DND-41 (cell line): ENCODE data around the gene RASGRP2.

Source experiments
- ATAC-seq: fragments of 200-7000 bp; cut with Tn5 transposase; 3 replicates; pipeline ENCODE4 v1.9.1; 2021; ENCODE audit warnings: low read depth; ENCODE audit not compliant: insufficient read depth
- DNase-seq: peaks from one replicate; pipeline ENCODE4 v3.0.0-alpha.2; 2020
- H2AFZ ChIP-seq: 2 replicates; pipeline ENCODE4 v1.6.0; 2012; ENCODE audit warnings: low read depth, low read length
- H3K27ac ChIP-seq: 2 replicates; pipeline ENCODE4 v1.5.1; 2012; ENCODE audit warnings: low read length, inconsistent platforms
- H3K27me3 ChIP-seq: fragments of 200-600 bp; sonication (generic); 2 replicates; pipeline ENCODE4 v1.6.0; 2012; ENCODE audit warnings: low read length, mild to moderate bottlenecking, inconsistent platforms; ENCODE audit not compliant: insufficient read depth, poor library complexity
- H3K36me3 ChIP-seq: 2 replicates; pipeline ENCODE4 v1.5.1; 2012; ENCODE audit warnings: low read length, inconsistent platforms; ENCODE audit not compliant: insufficient read depth
- H3K4me1 ChIP-seq: 2 replicates; pipeline ENCODE4 v1.5.1; 2012; ENCODE audit warnings: mild to moderate bottlenecking, low read length; ENCODE audit not compliant: insufficient read depth
- H3K4me2 ChIP-seq: 2 replicates; pipeline ENCODE4 v1.6.0; 2012; ENCODE audit warnings: mild to moderate bottlenecking, moderate library complexity, low read length, inconsistent platforms; ENCODE audit not compliant: insufficient read depth
- H3K4me3 ChIP-seq, 2 experiments: fragments of 200-600 bp in 1 of 2; shearing (Covaris generic) in 1 of 2; 2 replicates each; pipeline ENCODE4 v1.5.1; 2012 to 2016; ENCODE audit warnings: inconsistent platforms in 2 of 2, low read length in 2 of 2, mild to moderate bottlenecking in 2 of 2, low read depth in 1 of 2, moderate library complexity in 1 of 2
- H3K79me2 ChIP-seq: 2 replicates; pipeline ENCODE4 v1.6.0; 2012; ENCODE audit warnings: low read length, inconsistent platforms; ENCODE audit not compliant: insufficient read depth
- H3K9ac ChIP-seq: 2 replicates; pipeline ENCODE4 v1.6.0; 2012; ENCODE audit warnings: low read depth, mild to moderate bottlenecking, inconsistent platforms, low read length, moderate library complexity
- H3K9me3 ChIP-seq: 2 replicates; pipeline ENCODE4 v1.5.1; 2012; ENCODE audit warnings: low read length, moderate library complexity, mild to moderate bottlenecking, inconsistent platforms; ENCODE audit not compliant: insufficient read depth, severe bottlenecking
- H4K20me1 ChIP-seq: 2 replicates; pipeline ENCODE4 v1.6.0; 2012; ENCODE audit warnings: low read length; ENCODE audit not compliant: insufficient read depth
- CTCF ChIP-seq: IDR thresholded peaks from 2 replicates; pipeline ENCODE4 v1.5.1; 2012; ENCODE audit warnings: borderline replicate concordance, low read length, moderate library complexity, mild to moderate bottlenecking; ENCODE audit not compliant: poor library complexity, severe bottlenecking; ENCODE audit errors: extremely low read depth
- EZH2 ChIP-seq: IDR thresholded peaks from 3 replicates; pipeline ENCODE4 v1.6.1; 2012; ENCODE audit warnings: borderline replicate concordance, low read depth, mild to moderate bottlenecking, moderate library complexity, low read length, inconsistent platforms; ENCODE audit not compliant: severe bottlenecking

Gene RASGRP2

DNA sequence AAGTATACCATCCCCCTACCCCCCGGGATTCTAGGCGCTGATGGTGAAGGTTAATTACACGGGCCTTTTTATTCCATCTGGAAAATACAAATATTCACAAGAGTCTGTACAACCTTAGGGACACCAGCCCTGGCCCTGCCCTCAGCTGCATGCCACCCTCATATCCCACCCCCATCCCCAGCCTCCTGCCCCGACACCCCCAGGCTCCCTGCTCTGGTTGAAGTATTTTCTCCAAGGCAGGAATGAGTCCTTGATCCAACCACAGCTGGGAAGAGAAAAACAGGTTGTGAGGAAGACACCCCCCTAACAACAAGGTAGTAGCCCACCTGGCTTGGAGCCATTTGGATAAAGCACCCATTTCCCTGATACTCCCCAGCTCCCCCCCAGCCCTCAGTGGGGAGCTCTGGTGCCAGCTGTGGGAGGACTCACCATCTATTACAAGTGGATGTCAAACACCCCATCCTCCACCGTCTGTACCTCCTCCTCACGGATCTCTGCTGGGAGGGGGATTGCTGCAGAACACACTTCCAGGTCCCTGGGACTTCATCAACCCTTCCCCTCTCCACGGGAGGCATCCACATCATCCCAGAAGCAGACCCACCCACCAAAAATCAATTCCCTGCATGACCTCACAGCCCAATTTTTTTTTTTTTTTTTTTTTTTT, 16.9 kb downstream of the RASGRP2 start:
- Histone ChIP-seq H3K9me3 (no peaks in the 10 kb centered on the region), H3K27me3 (peaks cover 3% of the 10 kb centered on the region), H3K4me2 (no peak overlapping the region), H3K4me1 (peaks cover 13% of the 10 kb centered on the region), H2AFZ (no peak overlapping the region), H4K20me1 (0 out of 2 replicates have a peak, but pooled peaks cover 3% of the 10 kb centered on the region), H3K79me2 (no peaks in the 10 kb centered on the region), H3K36me3 (0 out of 2 replicates have a peak, but pooled peaks cover 7% of the 10 kb centered on the region), H3K9ac (no peak overlapping the region), H3K4me3 (no peak overlapping the region), H3K27ac (no peak overlapping the region)
- DNase-seq (no peak), ATAC-seq (no peak)
- no peak for TF ChIP-seq CTCF
- TF ChIP-seq EZH2, result no peak

DNA sequence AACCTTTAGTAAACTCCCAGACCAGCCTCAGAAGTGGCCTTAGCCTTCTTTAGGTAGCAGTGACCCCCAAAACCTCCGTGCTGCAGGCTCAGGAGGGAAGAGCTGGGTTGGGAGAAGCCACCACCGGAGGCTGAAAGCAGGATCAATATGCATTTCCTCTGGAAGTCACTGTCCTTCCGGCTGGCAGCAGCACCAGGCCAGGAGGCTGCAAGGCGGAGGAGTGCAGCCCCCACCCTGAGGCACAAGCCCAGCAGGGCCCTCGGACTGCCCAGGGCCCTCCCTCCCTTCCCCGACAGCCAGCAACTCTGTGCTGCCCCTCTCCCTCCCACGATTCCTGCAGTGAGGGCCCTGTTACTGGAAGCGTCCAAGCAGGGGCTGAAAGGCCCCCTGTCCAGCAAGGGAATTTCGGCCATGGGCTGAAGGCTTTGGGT, 17.7 kb downstream of the RASGRP2 start:
- Histone ChIP-seq H3K4me1 (peaks cover 13% of the 10 kb centered on the region), H3K36me3 (0 out of 2 replicates have a peak, but pooled peaks cover 7% of the 10 kb centered on the region), H3K9me3 (no peaks in the 10 kb centered on the region), H3K27ac (no peak overlapping the region), H3K9ac (no peak overlapping the region), H4K20me1 (0 out of 2 replicates have a peak, but pooled peaks cover 6% of the 10 kb centered on the region), H3K79me2 (no peaks in the 10 kb centered on the region), H3K27me3 (peaks cover 5% of the 10 kb centered on the region), H2AFZ (no peak overlapping the region), H3K4me3 (no peak overlapping the region), H3K4me2 (no peak overlapping the region)
- no peak for DNase-seq
- TF ChIP-seq EZH2, result no peak
- TF ChIP-seq CTCF, result no peak
- no peak for ATAC-seq

- Histone ChIP-seq H3K79me2 (no peaks in the 10 kb centered on the region), H4K20me1 (0 out of 2 replicates have a peak, but pooled peaks cover 6% of the 10 kb centered on the region), H3K27ac (no peak overlapping the region), H3K27me3 (peaks cover 5% of the 10 kb centered on the region), H2AFZ (no peak overlapping the region), H3K4me2 (no peak overlapping the region), H3K9ac (no peak overlapping the region), H3K36me3 (0 out of 2 replicates have a peak, but pooled peaks cover under 1% of the 10 kb centered on the region), H3K4me1 (peaks cover 13% of the 10 kb centered on the region), H3K4me3 (no peak overlapping the region), H3K9me3 (no peaks in the 10 kb centered on the region)
- TF ChIP-seq CTCF, result no peak
- no peak for TF ChIP-seq EZH2
- DNase-seq (no peak), ATAC-seq (no peak)
Observed at GRCh38 chr11:64724863-64725532, 18.9 kb downstream of the RASGRP2 start.
